Duodenal mucosa (tissue), 2 donors: ENCODE measurements around the gene SOX6.
"Not testable (repeated sequence)": the region's sequence is repeated elsewhere in the genome, so short reads cannot be mapped to it uniquely, and the experiment has no call there.

ENCODE experiments used
- H3K27ac ChIP-seq: one replicate; pipeline ENCODE4 v1.7.0; 2013; ENCODE audit warnings: low read depth, low read length
- H3K27me3 ChIP-seq, 2 donors: one replicate each; pipeline ENCODE4 v1.7.0; 2013; ENCODE audit warnings: low read length in 2 of 2, control low read depth in 1 of 2; ENCODE audit not compliant: insufficient read depth in 2 of 2, control insufficient read depth in 1 of 2
- H3K36me3 ChIP-seq, 2 donors: one replicate each; pipeline ENCODE4 v1.7.0; 2013; ENCODE audit warnings: low read length in 2 of 2, control low read depth in 1 of 2; ENCODE audit not compliant: insufficient read depth in 2 of 2, control insufficient read depth in 1 of 2
- H3K4me1 ChIP-seq, 2 donors: one replicate each; pipeline ENCODE4 v1.7.0; 2013; ENCODE audit warnings: low read length in 2 of 2, control low read depth in 1 of 2; ENCODE audit not compliant: insufficient read depth in 2 of 2, control insufficient read depth in 1 of 2
- H3K4me3 ChIP-seq, 2 donors: one replicate each; pipeline ENCODE4 v1.7.0; 2013; ENCODE audit warnings: low read length in 2 of 2, low read depth in 1 of 2
- H3K9ac ChIP-seq, 2 donors: one replicate each; pipeline ENCODE4 v1.7.0; 2013; ENCODE audit warnings: low read length in 2 of 2, low read depth in 1 of 2
- H3K9me3 ChIP-seq, 2 donors: one replicate each; pipeline ENCODE4 v1.7.0; 2013; ENCODE audit warnings: low read length in 2 of 2, control low read depth in 1 of 2; ENCODE audit not compliant: control insufficient read depth in 1 of 2

SOX6 gene

DNA sequence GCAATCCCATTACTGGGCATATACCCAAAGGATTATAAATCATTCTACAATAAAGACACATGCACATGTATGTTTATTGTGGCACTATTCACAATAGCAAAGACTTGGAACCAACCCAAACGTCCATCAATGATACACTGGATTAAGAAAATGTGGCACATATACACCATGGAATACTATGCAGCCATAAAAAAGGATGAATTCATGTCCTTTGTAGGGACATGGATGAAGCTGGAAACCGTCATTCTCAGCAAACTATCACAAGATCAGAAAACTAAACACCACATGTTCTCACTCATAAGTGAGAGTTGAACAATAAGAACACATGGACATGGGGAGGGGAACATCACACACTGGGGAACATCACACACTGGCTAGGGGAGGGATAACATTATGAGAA is 34.5 kb upstream of the SOX6 start:
- not testable (repeated sequence) for H3K27ac ChIP-seq, H3K9ac ChIP-seq, H3K4me3 ChIP-seq, H3K27me3 ChIP-seq, H3K36me3 ChIP-seq, H3K9me3 ChIP-seq
- H3K4me1 ChIP-seq, result peaks cover 7 to 12% of the 10 kb centered on the region in 2 donors

DNA sequence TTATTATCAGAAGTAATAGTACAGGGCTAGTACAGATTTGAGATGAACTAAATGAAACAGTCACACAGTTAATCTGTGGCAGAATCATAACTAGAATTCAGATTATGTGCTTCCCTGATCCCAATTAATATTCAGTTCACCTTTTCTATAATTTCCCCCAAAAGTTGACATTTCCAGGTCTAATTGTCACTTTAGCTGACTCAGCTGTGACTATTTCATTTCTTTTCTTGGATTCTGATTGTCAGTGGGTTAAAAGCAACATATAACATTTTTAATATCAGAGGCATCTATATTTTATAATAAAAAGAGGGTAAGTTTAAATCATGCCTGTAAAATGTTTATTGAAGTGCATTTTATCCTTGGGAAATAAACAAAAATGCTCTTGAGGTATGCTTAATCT is 28.8 kb upstream of the SOX6 start:
- Histone ChIP-seq H3K9ac (no peak overlapping the region), H3K4me1 (no peaks in the 10 kb centered on the region), H3K4me3 (no peak overlapping the region), H3K36me3 (no peaks in the 10 kb centered on the region), H3K27ac (no peak overlapping the region), H3K9me3 (no peaks in the 10 kb centered on the region), H3K27me3 (no peaks in the 10 kb centered on the region)

DNA sequence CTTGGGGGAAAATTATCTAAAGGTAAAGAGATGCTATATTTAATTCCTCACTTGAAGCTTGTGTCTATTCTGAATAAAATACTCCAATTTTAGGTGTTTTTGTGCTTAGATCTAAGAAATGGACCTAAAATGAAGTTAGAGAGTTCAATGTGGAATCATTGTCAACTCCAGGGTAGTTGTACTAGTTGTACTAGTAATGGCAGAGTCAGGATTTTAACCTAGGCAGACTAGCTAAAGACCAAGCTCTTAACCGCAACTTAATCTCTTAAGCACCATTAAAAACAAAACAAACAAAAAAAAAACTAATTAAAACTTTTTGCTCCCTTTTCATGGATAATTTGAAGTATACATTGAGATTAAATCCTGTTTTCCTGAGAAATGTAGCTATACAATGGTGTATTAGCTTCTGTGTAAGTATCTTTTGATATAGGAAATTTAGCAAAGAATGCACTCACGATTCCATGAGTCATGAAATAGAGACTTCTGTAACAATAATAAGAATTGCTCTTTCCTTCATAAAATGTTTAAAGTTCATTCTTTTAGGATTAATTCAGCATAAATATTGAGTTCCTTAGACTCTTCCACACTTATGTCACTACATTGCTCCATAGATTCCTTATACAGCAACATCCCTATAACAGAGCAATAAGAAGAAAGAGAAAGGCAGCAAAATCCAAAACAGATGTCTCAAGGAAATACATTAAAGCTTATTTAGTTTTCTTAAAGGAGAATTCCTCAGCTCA is 26.5 kb upstream of the SOX6 start:
- Histone ChIP-seq H3K9ac (no peak overlapping the region), H3K4me1 (no peaks in the 10 kb centered on the region), H3K27me3 (no peaks in the 10 kb centered on the region), H3K36me3 (no peaks in the 10 kb centered on the region), H3K27ac (no peak overlapping the region), H3K4me3 (no peak overlapping the region), H3K9me3 (no peaks in the 10 kb centered on the region)

DNA sequence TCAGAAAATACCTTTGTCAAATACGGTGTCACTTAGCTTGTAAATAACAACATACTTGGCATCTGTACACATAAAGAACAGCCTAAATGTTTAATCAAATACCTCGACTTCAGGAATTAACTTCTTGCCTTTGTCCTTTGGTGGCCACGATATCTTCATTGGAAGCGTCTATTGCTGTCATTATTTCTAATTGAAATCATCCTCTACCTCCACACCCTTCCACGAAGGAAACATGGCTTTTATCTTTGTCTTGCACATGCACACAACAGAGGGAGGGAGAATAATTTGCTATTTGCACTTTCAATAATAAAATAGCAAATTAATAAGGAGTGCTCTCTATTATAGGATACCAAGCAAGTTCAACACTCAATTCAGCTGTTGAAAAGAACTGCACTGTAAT is 25.8 kb upstream of the SOX6 start:
- H3K36me3 ChIP-seq, result no peaks in the 10 kb centered on the region
- H3K4me1 ChIP-seq, result no peaks in the 10 kb centered on the region
- H3K27me3 ChIP-seq, result no peaks in the 10 kb centered on the region
- no peak overlapping the region for H3K9ac ChIP-seq
- no peaks in the 10 kb centered on the region for H3K9me3 ChIP-seq
- no peak overlapping the region for H3K4me3 ChIP-seq
- no peak overlapping the region for H3K27ac ChIP-seq

DNA sequence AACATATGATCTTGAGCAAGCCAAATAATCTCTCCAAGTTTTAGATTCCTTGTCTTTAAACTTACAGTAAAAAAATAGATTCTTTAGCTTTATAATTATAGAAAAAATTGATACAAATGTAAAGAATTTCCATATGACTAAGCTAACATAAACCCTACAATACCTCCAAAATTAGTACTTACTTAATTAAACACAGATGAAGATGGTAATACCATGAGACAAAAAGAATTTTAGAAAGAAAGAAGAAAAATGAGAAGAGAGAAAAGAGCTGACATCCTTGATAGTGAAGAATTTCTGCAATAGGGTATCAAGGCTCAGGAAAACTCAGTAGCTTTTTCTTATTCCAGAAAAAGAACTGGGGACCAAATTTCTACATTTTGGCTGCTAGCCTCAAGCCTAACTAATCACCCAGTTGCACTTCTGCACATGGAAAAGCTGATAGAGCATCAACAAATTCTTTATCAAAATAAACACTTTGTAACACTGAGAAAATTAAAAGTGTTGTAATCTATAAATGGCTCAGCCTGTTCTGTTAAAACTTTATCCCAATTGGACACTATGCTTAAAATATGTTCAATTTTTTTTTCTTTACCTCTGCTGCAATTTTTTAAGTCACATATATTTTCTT is 24.7 kb upstream of the SOX6 start:
- Histone ChIP-seq H3K27ac (no peak overlapping the region), H3K36me3 (no peaks in the 10 kb centered on the region), H3K4me1 (no peaks in the 10 kb centered on the region), H3K27me3 (no peaks in the 10 kb centered on the region), H3K9ac (no peak overlapping the region), H3K9me3 (no peaks in the 10 kb centered on the region), H3K4me3 (no peak overlapping the region)

DNA sequence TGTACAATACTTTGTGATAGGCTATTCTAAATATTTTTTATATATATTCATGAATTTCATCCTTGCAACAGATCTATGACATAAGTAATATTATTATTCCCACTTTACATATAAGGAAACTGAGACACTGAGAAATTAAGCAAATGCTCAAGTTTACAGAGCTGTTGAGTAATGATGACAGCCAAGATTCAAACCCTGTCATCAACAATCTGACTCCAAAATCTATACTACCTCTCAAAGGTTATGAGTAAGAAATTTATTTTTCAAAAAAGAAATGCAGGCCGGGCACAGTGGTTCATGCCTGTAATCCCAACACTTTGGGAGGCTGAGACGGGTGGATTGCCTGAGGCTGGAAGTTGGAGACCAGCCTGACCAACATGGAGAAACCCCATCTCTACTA is 22.6 kb upstream of the SOX6 start:
- no peak overlapping the region for H3K9ac ChIP-seq
- H3K27me3 ChIP-seq, result no peaks in the 10 kb centered on the region
- no peaks in the 10 kb centered on the region for H3K4me1 ChIP-seq
- H3K27ac ChIP-seq, result no peak overlapping the region
- H3K9me3 ChIP-seq, result no peaks in the 10 kb centered on the region
- no peak overlapping the region for H3K4me3 ChIP-seq
- H3K36me3 ChIP-seq, result no peaks in the 10 kb centered on the region

DNA sequence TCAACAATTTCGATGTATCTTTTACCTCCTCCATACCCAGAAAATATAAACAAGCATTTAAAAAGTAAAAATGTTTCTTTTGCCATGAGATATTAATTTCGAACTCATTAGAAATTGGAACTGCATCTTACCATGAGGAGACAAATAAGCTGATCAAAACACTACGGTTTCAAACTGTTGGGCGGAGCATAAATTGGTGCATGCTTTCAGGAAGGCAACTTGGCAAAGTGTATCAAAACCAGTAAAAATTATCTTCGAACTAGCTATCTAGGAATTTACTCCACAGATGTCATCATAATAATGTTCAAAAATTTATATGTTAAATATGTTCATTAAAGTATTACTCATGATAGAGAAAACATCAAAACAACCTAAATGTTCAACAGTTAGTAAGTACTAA is 21.4 kb upstream of the SOX6 start:
- H3K4me3 ChIP-seq, result no peak overlapping the region
- H3K36me3 ChIP-seq, result no peaks in the 10 kb centered on the region
- no peaks in the 10 kb centered on the region for H3K4me1 ChIP-seq
- no peaks in the 10 kb centered on the region for H3K9me3 ChIP-seq
- H3K27me3 ChIP-seq, result no peaks in the 10 kb centered on the region
- no peak overlapping the region for H3K9ac ChIP-seq
- H3K27ac ChIP-seq, result no peak overlapping the region

DNA sequence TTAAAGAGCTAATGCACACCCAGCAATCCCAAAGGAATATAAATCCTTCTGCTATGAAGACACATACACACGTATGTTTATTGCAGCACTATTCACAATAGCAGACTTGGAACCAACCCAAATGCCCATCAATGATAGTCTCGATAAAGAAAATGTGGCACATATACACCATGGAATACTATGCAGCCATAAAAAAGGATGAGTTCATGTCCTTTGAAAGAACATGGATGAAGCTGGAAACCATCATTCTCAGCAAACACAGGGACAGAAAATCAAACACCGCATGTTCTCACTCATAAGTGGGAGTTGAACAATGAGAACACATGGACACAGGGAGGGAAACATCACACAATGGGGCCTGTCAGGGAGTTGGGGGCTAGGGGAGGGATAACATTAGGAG is 19.3 kb upstream of the SOX6 start:
- not testable (repeated sequence) for H3K4me1 ChIP-seq, H3K9me3 ChIP-seq, H3K27me3 ChIP-seq, H3K4me3 ChIP-seq, H3K9ac ChIP-seq, H3K36me3 ChIP-seq, H3K27ac ChIP-seq

DNA sequence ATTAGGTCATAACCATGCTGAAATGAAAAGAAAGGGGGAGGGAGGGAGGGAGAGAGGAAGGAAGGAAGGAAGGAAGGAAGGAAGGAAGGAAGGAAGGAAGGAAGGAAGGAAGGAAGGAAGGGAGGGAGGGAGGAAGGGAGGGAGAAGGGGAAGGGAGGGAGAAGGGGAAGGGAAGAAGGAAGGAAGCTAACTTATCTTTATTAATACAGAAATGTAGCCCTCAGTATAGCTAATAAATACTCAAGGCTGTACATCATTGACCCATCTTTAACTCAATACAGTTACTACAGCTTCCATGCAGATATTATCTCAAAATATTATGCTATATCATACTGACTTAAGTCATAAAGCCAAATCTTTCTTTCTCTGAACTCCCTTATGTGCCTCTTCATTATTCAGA is 17.4 kb upstream of the SOX6 start:
- Histone ChIP-seq H3K9ac (no peak overlapping the region), H3K27ac (no peak overlapping the region), H3K27me3 (no peaks in the 10 kb centered on the region), H3K36me3 (no peaks in the 10 kb centered on the region), H3K9me3 (no peaks in the 10 kb centered on the region), H3K4me3 (no peak overlapping the region), H3K4me1 (no peaks in the 10 kb centered on the region)

DNA sequence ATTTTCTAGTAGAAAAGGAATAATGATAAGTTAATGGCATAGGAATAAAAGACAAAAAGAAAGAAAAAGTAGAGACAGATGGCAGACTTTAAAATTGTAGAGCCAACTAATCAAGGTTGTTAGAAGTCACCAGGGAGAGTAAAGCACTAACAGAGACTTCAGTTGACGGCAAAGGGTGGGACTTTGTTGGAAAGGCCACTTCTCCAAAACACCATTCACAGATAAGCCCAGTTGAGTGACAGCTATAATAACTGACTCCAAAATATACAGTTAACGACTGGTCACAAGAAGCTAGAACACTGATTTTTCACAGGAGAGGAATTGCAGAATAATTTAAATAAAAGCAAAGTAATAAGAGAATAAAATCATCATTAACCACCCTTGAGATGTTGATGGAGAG is 16.0 kb upstream of the SOX6 start:
- Histone ChIP-seq H3K4me3 (no peak overlapping the region), H3K27ac (no peak overlapping the region), H3K4me1 (no peaks in the 10 kb centered on the region), H3K9ac (no peak overlapping the region), H3K36me3 (no peaks in the 10 kb centered on the region), H3K9me3 (no peaks in the 10 kb centered on the region), H3K27me3 (no peaks in the 10 kb centered on the region)
